NCI-H2196 (cell line): ENCODE data around the gene PTPRT.

ENCODE experiments used
- DNase-seq: peaks from one replicate; lab custom pipeline; 2025; ENCODE audit not compliant: unreplicated experiment; lab: John Stamatoyannopoulos, UW

Gene PTPRT

DNA sequence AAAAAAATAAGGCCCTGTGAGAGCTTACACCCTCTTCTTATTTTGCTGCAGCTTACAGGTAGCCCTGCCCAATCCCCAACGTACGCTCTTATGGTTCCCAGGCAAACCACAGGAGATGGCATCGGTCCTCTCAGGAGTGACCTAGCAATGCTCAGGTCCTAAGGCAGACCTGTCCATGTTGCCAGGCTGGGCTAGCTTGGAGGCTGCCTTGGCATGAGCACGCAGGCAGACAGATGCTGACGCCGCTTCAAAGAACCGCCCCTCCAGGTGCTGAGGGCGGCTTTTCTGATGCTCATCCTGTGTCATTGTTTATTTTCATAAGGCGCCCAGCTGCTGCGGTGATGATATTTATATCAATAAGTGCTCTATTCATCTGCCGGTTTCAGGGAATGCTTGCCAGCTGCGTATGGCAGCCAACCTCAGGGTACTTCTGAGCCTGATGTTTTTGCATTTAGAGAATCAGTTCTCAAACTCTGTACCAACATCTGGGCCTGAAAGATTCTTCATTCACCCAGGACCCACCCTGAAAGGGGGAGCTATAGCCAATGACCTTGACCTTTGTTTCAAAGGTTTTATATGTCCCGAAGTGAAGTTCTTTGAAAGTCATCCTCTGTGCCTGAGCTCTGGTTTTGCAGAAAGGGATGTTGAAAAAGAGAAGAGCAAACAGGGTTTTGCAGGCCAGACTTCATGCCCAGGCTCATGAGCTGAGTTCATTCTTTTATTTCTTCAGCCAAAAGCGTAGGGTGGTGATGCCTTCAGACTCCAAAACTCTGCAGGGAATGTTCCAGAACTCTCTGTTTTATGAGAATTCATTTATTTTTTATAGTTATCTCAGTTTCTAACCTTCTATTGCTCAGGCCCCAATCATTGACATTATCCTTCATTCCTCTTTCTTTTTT lies 1095.9 kb downstream of the PTPRT start:
- DNase-seq = peak; percentile 90

DNA sequence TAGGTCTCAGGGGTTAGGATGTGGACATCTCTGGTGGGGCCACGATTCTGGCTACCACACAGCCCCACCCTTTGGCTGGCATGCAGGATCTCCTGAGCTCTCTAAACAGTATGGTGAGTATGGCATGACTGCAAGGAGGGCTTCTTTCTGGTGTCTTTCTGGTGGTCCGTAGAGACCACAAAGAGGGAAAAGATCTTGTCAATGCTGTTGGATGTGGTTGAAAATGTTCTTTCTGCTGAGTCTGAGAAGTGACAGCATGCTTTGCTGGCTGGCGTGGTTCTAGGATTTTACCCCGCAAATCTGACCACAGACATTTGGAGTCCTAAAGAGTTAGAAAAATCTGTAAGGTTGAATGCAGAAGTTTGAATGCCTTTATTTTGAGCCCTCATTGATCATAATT lies 1096.7 kb downstream of the PTPRT start:
- DNase-seq = no peak

DNA sequence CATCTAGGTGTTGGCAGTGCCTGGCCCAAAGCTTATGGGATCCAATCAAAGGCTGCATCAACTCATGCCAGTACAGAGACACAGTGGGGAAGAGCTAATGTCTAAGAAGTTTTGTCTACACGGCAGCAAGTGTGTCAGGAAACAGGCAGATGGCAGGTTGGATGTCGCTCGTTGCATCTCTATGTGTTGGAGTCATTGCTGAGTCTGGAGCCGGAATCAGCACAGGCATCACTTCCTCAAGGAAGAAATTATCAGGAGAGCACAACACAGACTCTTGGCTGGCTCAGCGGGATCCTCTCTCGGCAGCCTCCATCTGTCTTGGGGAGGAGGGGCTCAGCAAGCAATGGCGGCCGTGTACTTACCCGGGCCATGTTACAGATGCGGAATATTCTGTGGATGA lies 1104.3 kb downstream of the PTPRT start:
- DNase-seq = no peak

- peak; percentile 31 for DNase-seq
Measured at GRCh38 chr20:42083280-42083679, 1106.4 kb downstream of the PTPRT start.

DNA sequence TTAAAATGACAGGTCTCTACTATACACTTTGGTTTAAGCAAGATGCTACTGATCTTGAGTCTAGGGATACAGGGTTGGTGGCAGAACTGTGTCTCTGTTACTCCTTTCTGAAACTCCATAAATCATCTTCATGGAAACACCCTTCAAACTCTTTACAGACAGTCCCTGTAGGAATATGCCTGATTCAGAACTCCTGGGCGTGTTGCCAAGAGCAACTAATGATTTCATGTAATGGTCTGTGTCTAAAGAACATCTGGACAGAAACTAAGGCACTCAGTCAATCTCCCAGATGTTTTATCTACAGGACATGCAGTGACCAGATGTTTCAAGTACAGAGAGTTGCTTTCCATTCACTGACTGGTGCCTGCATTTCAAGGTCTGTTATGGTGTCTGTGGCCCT lies 1107.1 kb downstream of the PTPRT start:
- DNase-seq = peak; percentile 21

DNA sequence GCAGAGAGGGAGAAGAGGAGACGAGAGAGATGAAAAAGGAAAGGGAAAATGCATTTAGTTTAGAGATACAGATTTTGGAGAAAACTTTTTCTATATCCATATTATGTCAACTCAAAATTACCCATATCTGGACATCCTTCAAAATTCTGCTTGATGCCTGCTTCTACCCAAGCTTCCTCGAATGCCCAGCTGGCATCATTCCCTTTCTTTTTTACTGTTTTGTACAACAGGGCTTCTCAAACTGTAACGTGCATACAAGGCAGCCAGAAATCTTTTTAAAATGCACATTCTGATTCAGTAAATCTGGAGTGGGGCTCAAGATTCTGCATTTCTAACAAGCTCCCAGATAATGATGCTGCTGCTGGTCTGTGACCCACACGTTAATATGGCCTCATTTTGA lies 1108.8 kb downstream of the PTPRT start:
- no peak for DNase-seq

- DNase-seq = no peak
Measured at GRCh38 chr20:42074944-42075343, 1114.8 kb downstream of the PTPRT start.

DNA sequence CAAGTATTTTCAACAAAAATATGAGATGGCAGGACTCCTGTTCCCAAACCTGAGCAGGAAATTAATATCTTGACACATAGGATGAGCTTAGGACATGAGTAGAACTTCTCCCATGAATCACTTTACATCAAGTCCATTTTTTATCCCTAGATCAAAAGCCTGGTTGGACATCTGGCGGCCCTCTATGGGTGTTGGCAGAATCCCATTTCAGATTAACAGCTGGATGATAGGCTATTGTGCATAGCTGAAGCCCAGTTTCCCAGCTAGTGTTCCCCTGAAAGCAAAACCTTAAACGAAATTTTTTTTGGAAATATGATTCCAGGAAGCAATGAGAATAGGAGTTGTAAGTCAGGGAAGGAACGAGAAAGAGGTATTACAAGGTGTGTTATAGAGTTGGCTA lies 1122.1 kb downstream of the PTPRT start:
- DNase-seq = no peak

- DNase-seq = no peak
Measured at GRCh38 chr20:42067174-42067573, 1122.5 kb downstream of the PTPRT start.

DNA sequence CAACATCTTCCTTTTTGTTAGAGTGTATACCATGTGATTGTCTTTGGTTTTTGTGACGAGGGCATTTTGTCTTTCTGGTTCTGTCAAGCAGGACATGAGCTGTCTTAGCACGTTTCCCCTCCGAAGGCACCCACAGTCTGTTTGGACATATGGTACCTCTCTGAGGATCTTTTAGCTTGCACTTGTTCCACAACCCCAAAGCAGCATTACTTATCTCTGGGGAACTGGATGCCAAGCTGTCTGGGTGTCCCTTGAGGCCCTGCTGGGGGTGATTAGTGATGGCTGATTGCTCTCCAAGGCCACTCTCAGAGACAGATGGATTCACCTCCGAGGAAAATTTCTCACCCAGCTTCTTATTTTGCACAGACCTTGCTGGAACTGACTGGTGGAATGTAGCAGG lies 1126.6 kb downstream of the PTPRT start:
- DNase-seq = no peak

DNA sequence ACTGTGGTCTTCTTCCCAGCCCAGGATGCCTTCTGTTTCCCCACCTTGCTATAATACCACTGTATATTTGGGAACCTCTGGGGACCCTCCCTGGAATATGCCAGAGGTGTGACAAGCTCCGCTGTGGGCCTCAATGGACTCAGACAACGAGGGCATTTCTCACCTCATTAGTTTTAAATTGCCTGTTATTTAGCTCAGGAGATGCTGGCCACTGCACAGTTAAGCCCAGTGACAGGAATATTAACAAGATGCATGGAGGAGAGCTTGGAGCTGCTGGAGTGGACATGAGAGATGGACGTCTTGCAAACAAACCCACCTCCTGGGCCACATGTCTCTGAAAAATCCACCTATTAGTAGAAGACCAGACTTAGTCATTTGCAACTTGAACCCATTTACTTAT lies 1136.4 kb downstream of the PTPRT start:
- DNase-seq = no peak

GRCh38 chr20:42051921-42052320 lies 1137.8 kb downstream of the PTPRT start:
- no peak for DNase-seq

DNA sequence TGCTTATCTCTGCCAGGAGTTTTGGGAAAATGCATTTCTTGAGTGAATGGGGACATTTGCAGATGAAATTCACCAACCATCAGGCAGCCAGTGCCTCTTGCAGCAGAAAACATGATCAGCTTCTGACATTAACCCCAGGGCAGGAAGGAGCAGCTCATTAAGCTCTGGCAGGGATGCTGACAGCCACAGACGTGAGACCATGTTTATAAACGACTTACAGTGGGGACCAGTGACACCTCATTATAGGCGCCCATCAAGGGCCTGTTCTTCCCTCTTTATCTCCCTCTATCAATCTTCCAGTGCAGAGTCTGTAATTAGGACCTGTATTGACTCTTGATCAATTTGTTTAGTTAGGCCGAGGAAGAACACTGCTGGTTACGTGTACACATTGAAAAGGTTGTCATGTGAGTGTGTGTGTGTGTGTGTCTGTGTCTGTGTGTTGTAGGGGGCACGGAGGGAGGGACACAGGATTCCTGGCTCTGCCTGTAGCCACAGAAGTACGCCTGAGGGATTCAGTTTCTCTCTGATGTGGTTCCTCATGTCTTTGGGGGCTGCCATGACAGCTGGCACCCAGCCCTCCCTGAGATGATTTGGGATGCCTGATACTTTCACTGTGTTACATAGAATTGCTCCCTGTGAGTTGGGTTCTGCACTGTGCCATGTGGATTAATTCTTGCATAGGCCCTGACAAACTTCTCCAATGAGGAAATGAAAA lies 1143.2 kb downstream of the PTPRT start:
- DNase-seq = no peak

DNA sequence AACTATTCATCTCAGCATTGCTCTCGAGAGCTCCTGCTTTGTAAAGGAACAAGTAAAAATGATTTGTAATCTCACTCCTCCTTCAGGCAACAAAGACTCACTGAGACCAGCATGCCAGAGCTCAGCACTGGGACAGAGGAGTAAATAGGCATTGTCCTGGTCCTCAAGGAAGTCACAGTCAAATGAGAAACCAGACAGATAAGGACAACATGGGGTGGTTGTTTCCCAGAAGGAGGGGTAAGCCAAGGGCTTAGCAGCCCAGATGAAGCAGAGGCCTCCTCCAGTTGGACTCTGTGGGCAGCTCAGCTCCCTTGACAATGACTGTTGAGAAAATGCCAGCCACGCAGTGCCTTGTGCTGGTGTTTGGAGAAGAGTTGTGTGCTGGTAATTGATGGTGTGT lies 1145.8 kb downstream of the PTPRT start:
- no peak for DNase-seq

DNA sequence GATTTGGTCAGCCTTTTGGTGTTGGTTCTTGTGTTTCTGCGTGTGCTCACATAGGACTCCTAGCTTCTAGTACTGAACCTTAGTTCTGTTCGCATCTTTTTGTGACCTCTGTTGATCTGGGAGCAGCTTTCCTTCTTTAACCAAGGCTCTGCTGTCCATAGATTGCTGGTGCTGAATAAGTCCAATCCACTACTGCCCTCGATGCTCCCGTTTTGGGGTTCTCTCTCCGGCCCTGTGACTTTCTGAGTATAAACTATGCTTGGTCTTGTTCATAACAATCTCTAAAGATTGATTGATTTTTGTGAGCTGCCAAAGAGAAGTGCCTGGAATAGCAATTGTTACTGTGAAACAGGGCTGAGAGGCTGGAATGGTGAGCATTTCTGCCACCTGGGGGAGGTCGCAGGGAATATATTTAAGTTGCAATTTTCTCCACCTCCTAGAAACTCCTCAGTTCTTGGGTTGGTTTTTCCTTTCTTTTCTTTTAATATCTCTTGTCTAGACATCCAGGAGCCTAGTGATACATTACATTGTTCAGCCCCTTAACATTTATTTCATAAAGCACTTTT lies 1148.6 kb downstream of the PTPRT start:
- DNase-seq = peak; percentile 5

DNA sequence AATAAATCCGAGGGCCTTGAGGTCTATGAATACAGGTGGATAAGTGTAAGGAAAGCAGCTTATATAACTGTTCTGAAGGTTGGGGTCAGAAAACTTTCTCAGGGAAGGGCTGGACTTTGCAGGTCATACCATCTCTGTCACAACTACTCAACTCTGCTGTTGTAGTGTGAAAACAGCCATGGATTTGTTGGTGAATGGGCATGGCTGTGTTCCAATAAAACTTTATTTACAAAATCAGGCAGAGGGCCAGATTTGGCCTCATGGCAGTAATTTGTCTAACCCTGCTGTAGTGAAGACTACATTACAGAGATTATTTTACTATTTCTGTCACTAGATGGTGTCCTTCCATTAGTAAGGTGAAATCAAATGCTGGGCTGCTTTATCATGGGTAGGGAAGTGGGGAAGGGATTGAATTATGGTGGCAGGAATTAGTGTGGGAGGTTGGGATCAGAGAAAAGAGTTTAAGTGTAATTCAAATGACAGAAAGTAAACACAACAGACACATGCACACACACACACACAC lies 1161.9 kb downstream of the PTPRT start:
- DNase-seq = peak; percentile 34

GRCh38 chr20:42026599-42026998 lies 1163.1 kb downstream of the PTPRT start:
- no peak for DNase-seq

- no peak for DNase-seq
Measured at GRCh38 chr20:42024653-42025052, 1165.1 kb downstream of the PTPRT start.
